ENCODE measurements around the gene NKD2. TPM values are rescaled to one million over a fixed set of nuclear protein-coding genes. Genes with fewer than 3 reads are reported as not detected.

The NKD2 gene
- total RNA-seq, 1 experiment from 2014 or later, result 20.4 TPM

DNA sequence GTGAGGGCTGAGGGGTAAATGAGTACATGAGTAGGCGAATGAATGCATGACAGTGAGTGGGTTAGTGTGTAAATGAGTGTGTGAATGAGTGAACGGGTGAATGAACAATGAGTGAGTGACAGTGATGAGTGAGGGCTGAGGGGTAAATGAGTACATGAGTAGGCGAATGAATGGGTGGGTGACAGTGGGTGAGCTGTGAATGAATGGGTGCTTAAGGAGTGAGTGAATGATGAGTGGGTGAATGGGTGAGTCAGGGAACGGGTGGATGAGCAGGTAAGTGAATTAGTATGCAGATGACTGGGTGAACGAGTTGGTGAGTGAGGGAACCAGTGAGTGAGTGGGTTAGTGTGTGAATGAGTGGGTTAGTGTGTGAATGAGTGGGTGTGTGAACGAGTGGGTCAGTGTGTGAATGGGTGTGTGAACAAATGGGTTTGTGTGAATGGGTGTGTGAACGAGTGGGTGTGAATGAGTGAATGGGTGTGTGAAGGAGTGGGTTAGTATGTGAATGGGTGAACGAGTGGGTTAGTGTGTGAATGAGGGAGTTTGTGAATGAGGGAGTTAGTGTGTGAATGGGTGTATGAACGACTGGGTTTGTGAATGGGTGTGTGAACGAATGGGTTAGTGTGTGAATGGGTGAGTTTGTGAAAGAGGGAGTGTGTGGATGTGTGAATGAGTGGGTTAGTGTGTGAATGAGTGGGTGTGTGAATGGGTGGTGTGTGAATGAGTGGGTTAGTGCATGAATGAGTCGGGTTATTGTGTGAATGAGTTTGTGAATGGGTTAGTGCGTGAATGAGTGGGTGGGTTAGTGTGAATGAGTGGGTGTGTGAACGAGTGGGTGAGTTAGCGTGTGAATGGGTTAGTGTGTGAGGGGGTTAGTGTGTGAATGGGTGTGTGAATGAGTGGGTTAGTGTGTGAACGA lies 32.9 kb downstream of the NKD2 start:
- ATAC-seq (no peak), DNase-seq (ENCODE audit: low read depth, low spot score) (no peak)

More for the DNA sequence above, 32.9 kb downstream of the NKD2 start:
- H3K9me3 ChIP-seq (ENCODE audit: control insufficient read depth in 1 of 2, insufficient read depth in 1 of 2, low read depth in 1 of 2, low read length in 2 of 2), result peaks cover 3 to 5% of the 10 kb centered on the region in 2 experiments; a peak in 2 of 4 replicates
- TF ChIP-seq SIN3A (IDR thresholded peaks at IDR 0.05; ENCODE audit: low read depth), result no peak
- no peak for TF ChIP-seq SRF (IDR thresholded peaks at IDR 0.05; ENCODE audit: low read depth)
- TF ChIP-seq JUND (IDR thresholded peaks at IDR 0.05), result no peak
- TF ChIP-seq EGR1 (IDR thresholded peaks at IDR 0.05; ENCODE audit: low read depth), result no peak
- no peak for TF ChIP-seq ZFX (IDR thresholded peaks at IDR 0.05)
- TF ChIP-seq CBX3 (IDR thresholded peaks at IDR 0.05; ENCODE audit: low read depth), result no peak
- no peak for TF ChIP-seq ELF1 (IDR thresholded peaks at IDR 0.05; ENCODE audit: borderline replicate concordance, low read depth)
- TF ChIP-seq CEBPB (IDR thresholded peaks at IDR 0.05; ENCODE audit: low read depth), result no peak
- no peak for TF ChIP-seq TCF7L2 (IDR thresholded peaks at IDR 0.05; ENCODE audit: borderline replicate concordance, extremely low read depth, insufficient read depth, insufficient read length)
- TF ChIP-seq, protein P1, sequence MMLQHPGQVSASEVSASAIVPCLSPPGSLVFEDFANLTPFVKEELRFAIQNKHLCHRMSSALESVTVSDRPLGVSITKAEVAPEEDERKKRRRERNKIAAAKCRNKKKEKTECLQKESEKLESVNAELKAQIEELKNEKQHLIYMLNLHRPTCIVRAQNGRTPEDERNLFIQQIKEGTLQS (IDR thresholded peaks at IDR 0.05), result no peak
- TF ChIP-seq SP1 (IDR thresholded peaks at IDR 0.05; ENCODE audit: low read depth), result no peak
- TF ChIP-seq POLR2AphosphoS5 (IDR thresholded peaks at IDR 0.05; ENCODE audit: low read depth, low read length), result no peak
- no peak for TF ChIP-seq FOSL1 (IDR thresholded peaks at IDR 0.05; ENCODE audit: low read depth)
- no peak for TF ChIP-seq POLR2A (IDR thresholded peaks at IDR 0.05; ENCODE audit: borderline replicate concordance, extremely low read depth, insufficient read depth, insufficient read length)
- no peak for TF ChIP-seq EZH2 (IDR thresholded peaks at IDR 0.05)
- no peak for TF ChIP-seq MAX (IDR thresholded peaks at IDR 0.05)
- no peaks in the 10 kb centered on the region for H3K9me2 ChIP-seq (ENCODE audit: insufficient read depth)
- H3K79me2 ChIP-seq (ENCODE audit: insufficient read depth, low read length), result no peaks in the 10 kb centered on the region
- no peak overlapping the region for H3K4me3 ChIP-seq (replicated peaks in 1 of 2; ENCODE audit: low read depth in 1 of 2, low read length in 2 of 2)
- RAD21 ChIA-PET (ENCODE audit: low non-redundant PET in 1 of 2, low total read pairs in 2 of 2, uncharacterized antibody in 2 of 2, unreplicated experiment in 2 of 2), result no interaction called here
- CTCF ChIA-PET, result no interaction called here
- H2AFZ ChIP-seq (ENCODE audit: low read depth, low read length, poor library complexity, severe bottlenecking), result no peak overlapping the region
- no peaks in the 10 kb centered on the region for H3K36me3 ChIP-seq (ENCODE audit: control insufficient read depth in 1 of 2, insufficient read depth in 2 of 2, low read length in 2 of 2)
- H3K27me3 ChIP-seq (ENCODE audit: insufficient read depth, low read length), result no peaks in the 10 kb centered on the region
- POLR2A ChIA-PET, result no interaction called here
- H3K27ac ChIP-seq (ENCODE audit: low read depth, low read length), result no peak overlapping the region
- no peak overlapping the region for H3K4me2 ChIP-seq (ENCODE audit: low read length)
- H3K9ac ChIP-seq (ENCODE audit: low read length), result no peak overlapping the region
- H4K20me1 ChIP-seq (ENCODE audit: insufficient read depth), result no peaks in the 10 kb centered on the region
- H3K4me1 ChIP-seq (ENCODE audit: control insufficient read depth in 1 of 2, insufficient read depth in 2 of 2, low read length in 2 of 2), result no peaks in the 10 kb centered on the region
- no TSS peak for BruUV-seq (replicated peaks)
- intact Hi-C loops (cut with micrococcal nuclease), result no loop called here

Measured in HCT116 (cell line).